NB4 (cell line): ENCODE results near the gene ZNF160.
"Not testable (repeated sequence)": the region's sequence is repeated elsewhere in the genome, so short reads cannot be mapped to it uniquely, and the experiment has no call there.

Experiments used
- DNase-seq: peaks from one replicate; pipeline ENCODE4 v3.0.0; 2010; ENCODE audit warnings: low read depth
- H3K4me3 ChIP-seq: one replicate; pipeline ENCODE4 v1.5.1; 2011; ENCODE audit warnings: mild to moderate bottlenecking, low read depth, low read length, moderate library complexity
- CTCF ChIP-seq: IDR thresholded peaks from one replicate; pipeline ENCODE4 v1.5.1; 2012; ENCODE audit warnings: low read depth, low read length
- MYC ChIP-seq: IDR thresholded peaks from 2 replicates; pipeline ENCODE4 v1.6.1; 2011; ENCODE audit warnings: low read depth, low read length
- POLR2A ChIP-seq: IDR thresholded peaks from 2 replicates; pipeline ENCODE4 v1.6.1; 2011; ENCODE audit warnings: mild to moderate bottlenecking; ENCODE audit not compliant: insufficient read length; ENCODE audit errors: extremely low read depth
- TF ChIP-seq, protein P1 (sequence below): IDR thresholded peaks from 2 replicates; pipeline ENCODE4 v1.6.1; 2011; ENCODE audit warnings: low read depth, low read length

Gene ZNF160

DNA sequence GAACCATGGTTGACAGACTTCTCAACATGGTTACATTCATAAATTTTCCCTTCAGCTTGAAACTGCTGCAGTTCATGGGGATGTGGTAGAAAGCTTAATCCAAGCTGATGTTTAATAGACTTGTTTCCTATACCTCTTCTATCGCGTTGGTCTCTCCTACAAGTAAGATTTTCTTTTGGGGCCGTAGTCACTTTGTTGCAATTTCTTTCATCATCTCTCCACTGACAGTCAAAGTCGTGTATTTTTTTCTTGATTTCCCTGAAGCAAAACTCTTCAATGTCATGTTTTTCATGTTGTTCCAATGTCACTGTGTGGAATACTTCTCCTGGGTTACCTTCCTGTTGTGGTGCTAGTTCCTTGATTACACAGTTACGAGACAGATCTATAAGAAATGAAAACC, 6.3 kb upstream of the ZNF160 start:
- TF ChIP-seq POLR2A, result no peak
- no peak for TF ChIP-seq MYC
- no peak for TF ChIP-seq CTCF
- TF ChIP-seq, protein P1, sequence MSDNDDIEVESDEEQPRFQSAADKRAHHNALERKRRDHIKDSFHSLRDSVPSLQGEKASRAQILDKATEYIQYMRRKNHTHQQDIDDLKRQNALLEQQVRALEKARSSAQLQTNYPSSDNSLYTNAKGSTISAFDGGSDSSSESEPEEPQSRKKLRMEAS, result no peak
- no peak for DNase-seq

DNA sequence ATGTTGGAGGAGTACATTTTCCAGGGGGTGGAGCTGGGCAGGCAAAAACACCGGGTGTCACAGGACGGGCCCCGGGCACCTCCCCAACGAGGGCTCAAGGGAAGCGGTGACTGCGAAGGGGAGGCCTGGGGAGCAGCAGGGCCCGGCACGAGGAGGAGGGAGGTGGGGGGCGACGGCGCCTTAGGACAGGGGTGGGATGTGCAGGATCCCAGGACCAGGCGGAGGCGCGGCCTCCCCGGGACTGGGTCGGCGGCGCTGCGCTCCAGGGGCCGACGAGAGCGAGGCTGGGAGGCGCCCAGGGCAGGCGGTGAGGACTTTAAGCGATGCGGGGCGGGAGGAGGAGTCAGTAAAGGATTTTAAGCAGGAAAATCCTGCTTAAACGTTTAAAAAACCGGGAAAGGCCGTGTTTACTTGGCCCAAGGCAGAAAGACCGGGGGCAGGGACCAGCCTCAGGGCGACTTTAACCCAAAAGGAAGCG, 427 bp downstream of the ZNF160 start:
- H3K4me3 ChIP-seq, result peak overlapping the region; percentile 74
- TF ChIP-seq MYC, result no peak
- no peak for TF ChIP-seq POLR2A
- TF ChIP-seq CTCF, result no peak
- TF ChIP-seq, protein P1, result no peak
- peak; percentile 56 for DNase-seq

More for the DNA sequence above, 6.3 kb upstream of the ZNF160 start:
- H3K4me3 ChIP-seq, result no peak overlapping the region

DNA sequence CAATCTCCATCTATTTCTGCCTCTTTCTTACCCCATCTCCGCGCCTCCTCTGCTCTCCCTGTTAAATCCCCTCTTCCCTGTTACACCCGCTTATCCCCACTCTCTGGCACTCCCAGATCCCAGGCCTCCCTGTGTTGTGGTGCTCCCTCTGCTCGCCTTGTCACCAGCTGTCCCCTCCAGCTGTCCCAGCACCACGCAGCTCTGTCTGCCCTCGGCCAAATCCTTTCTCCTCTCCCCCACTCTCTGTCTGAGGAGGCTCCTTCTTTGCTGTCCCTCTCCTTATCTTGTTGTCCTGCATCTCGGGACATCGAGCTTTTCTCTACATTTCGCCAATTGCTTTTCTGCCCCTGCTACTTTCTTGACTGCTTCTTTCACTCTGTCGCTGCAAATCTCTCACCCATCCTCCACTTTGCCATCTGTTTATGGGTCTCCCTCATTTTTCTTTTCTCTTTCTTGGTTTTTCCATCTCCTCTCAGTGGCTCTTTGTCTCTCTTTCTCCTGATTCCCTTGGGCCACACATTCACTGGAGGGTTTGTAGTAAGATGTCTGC, 941 bp downstream of the ZNF160 start:
- peak overlapping the region; percentile 74 for H3K4me3 ChIP-seq
- peak; percentile 13 for DNase-seq
- TF ChIP-seq CTCF, result no peak
- TF ChIP-seq POLR2A, result no peak

DNA sequence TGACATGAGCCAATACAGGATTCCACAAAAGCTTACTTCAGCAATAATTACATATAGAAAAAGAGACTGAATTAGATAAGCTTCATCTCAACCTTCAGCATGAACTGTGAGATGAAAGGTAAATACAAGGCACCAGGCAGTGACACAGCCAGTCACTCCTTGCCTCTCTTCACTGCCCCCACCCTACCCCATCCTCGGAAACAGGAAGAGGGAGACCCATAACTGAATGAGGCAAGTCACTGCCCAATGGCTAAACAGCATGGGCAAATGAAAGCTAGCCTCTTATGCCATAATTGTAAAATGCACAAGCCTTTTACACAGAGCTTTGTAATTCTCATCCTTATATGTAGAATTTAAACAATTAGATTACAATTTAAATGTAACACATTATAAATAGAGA, 1.7 kb downstream of the ZNF160 start:
- peak overlapping the region; percentile 74 for H3K4me3 ChIP-seq

GRCh38 chr19:53098570-53098969, 4.7 kb downstream of the ZNF160 start:
- DNase-seq, H3K4me3 ChIP-seq: not testable (repeated sequence)

More for the DNA sequence above, 1.7 kb downstream of the ZNF160 start:
- TF ChIP-seq CTCF (no peak), MYC (no peak), POLR2A (no peak)
- TF ChIP-seq, protein P1, result no peak
- DNase-seq, result peak; percentile 71

- not testable (repeated sequence) for DNase-seq, H3K4me3 ChIP-seq
Observed at GRCh38 chr19:53096982-53097690, 6.1 kb downstream of the ZNF160 start.

DNA sequence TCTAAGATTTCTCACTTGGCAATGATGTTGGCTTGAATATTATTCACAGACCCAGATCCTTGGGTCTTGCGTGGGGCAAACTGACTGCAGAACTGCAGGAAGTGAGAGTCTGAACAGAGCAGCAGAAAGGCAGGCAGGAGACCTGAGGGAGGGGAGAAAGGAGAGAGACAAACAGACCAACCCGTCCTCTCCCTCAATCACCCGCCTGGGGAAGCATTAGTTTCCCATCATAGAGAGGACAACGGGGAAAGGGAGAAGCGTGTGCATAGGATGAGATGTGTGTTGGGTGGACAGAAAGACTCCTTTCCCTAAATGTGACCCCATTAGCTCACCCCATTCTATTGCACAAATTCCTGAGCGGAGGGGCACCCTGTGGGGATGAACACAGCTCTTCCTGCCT, 6.6 kb downstream of the ZNF160 start:
- not testable (repeated sequence) for H3K4me3 ChIP-seq, DNase-seq
